Fibroblast of lung (primary cell): ENCODE data around the gene DGCR8.

Experiments
- EZH2 ChIP-seq: IDR thresholded peaks from 2 replicates; pipeline ENCODE4 v1.5.1; 2012; ENCODE audit warnings: low read length, control low read depth, mild to moderate bottlenecking; ENCODE audit errors: missing control alignments
- TF ChIP-seq, protein P1 (sequence below), 2 donors: IDR thresholded peaks in 1 of 2; conservative IDR thresholded peaks in 1 of 2; 1 replicate in 1 of 2; 2 replicates in 1 of 2; pipeline ENCODE4 v1.5.1; 2011 to 2012; ENCODE audit warnings: low read length in 2 of 2, control low read depth in 1 of 2, inconsistent platforms in 1 of 2, low read depth in 1 of 2, mild to moderate bottlenecking in 1 of 2

DNA sequence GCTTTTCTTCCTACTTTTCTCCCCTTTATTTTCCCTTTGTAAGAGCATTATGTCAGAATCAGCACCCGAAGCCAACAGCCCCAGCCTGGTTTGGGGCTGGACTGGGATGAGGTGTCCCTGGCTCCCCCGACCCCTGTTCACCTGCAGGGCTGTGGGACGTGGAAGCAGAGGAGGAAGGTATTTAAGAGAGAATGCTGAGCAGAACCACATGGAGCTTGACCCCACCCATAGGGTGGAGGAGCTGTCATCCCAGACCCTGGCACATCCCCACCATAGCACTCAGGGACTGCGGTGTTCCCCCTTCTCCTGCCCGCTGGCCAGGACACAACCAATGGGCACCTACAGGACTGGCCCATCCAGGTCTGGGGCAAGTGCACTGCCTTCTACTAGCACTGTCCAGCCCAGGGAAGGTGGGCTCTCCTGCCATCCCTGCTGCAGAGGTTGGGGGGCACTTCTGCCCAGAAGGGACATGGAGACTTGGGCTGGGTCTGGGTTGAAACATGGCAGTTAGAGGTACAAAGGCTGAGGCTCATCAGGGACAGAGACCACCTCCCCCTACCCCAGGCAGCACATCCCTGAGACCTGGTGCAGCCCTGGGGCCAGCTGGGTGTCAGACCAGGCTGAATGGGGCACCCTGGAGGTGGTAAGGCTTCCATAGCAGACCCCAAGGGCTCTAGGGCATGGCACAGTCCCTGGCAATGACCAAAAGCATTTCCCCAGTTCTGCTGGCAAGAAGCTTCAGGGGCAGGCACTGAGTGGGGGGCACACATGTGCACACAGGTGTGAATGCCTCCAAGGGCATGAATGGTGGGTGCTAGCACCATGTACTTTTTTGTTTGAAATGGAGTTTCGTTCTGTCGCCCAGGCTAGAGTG, 39.5 kb upstream of the DGCR8 start:
- no peak for TF ChIP-seq EZH2
- TF ChIP-seq, protein P1, sequence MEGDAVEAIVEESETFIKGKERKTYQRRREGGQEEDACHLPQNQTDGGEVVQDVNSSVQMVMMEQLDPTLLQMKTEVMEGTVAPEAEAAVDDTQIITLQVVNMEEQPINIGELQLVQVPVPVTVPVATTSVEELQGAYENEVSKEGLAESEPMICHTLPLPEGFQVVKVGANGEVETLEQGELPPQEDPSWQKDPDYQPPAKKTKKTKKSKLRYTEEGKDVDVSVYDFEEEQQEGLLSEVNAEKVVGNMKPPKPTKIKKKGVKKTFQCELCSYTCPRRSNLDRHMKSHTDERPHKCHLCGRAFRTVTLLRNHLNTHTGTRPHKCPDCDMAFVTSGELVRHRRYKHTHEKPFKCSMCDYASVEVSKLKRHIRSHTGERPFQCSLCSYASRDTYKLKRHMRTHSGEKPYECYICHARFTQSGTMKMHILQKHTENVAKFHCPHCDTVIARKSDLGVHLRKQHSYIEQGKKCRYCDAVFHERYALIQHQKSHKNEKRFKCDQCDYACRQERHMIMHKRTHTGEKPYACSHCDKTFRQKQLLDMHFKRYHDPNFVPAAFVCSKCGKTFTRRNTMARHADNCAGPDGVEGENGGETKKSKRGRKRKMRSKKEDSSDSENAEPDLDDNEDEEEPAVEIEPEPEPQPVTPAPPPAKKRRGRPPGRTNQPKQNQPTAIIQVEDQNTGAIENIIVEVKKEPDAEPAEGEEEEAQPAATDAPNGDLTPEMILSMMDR (conservative IDR thresholded peaks at IDR 0.05 in 1 of 2, IDR thresholded peaks at IDR 0.05 in 1 of 2; ENCODE audit: low read depth in 1 of 2, low read length in 2 of 2): no peak
